Loucy (cell line): ENCODE data around the gene ACSF3.

ENCODE experiments used
- CTCF ChIP-seq: fragments of 200-600 bp; sonication (generic); conservative IDR thresholded peaks from 2 replicates; pipeline ENCODE4 v1.5.1; 2014; ENCODE audit warnings: mild to moderate bottlenecking, antibody characterized with exemption, low read length
- EZH2phosphoT487 ChIP-seq: fragments of 200-600 bp; IDR thresholded peaks from 2 replicates; pipeline ENCODE4 v1.6.1; 2018; ENCODE audit warnings: antibody characterized with exemption, mild to moderate bottlenecking, moderate library complexity, borderline replicate concordance

GRCh38 chr16:89052191-89052889 lies 41.3 kb upstream of the ACSF3 start:
- TF ChIP-seq CTCF (no peak), EZH2phosphoT487 (no peak)
